GM23248 (cell line): ENCODE data around the gene POM121L12.

Experiments used
- EZH2 ChIP-seq: fragments of 200-600 bp; sonication (generic); IDR thresholded peaks from 2 replicates; pipeline ENCODE4 v1.6.1; 2018; ENCODE audit warnings: antibody characterized with exemption, mild to moderate bottlenecking; ENCODE audit not compliant: insufficient read depth, poor library complexity, severe bottlenecking
- EZH2phosphoT487 ChIP-seq: fragments of 200-600 bp; sonication (generic); IDR thresholded peaks from 2 replicates; pipeline ENCODE4 v1.6.1; 2018; ENCODE audit warnings: antibody characterized with exemption, moderate library complexity, mild to moderate bottlenecking, low read depth; ENCODE audit not compliant: insufficient read depth

- TF ChIP-seq EZH2phosphoT487 (no peak), EZH2 (no peak)
Observed at GRCh38 chr7:53035499-53036412, at the start of gene POM121L12.
